GM12878 (cell line): ENCODE measurements around the gene TUFM. TPM values are rescaled to one million over a fixed set of nuclear protein-coding genes. Genes with fewer than 3 reads are reported as not detected.

ENCODE experiments used
- ATAC-seq: fragments of 200-7000 bp; cut with Tn5 transposase; 3 replicates; pipeline ENCODE4 v1.9.1; 2020; ENCODE audit warnings: mild to moderate bottlenecking, moderate library complexity
- BruUV-seq: library from RNA; stranded (reverse); fragments of 400-500 nt; replicated peaks from 2 replicates; lab custom pipeline; 2021; lab: Mats Ljungman, UMichigan
- CTCF ChIA-PET: fragments of 300-600 bp; sonication (Branson Sonifier 250); formaldehyde crosslinking; extraction: SDS; loops from one replicate; lab custom pipeline; 2021; ENCODE audit warnings: inconsistent platforms; lab: Yijun Ruan, JAX
- POLR2A ChIA-PET: fragments of 350-600 bp; formaldehyde crosslinking; extraction: SDS; loops from one replicate; lab custom pipeline; 2021; ENCODE audit warnings: inconsistent platforms; lab: Charles Lee
- RAD21 ChIA-PET: fragments of 300-600 bp; sonication (Branson Sonifier 250); formaldehyde crosslinking; loops from one replicate; lab custom pipeline; 2023; ENCODE audit warnings: antibody characterized with exemption; ENCODE audit not compliant: unreplicated experiment; lab: Charles Lee
- SMC1A ChIA-PET: fragments of 300-600 bp; sonication (Branson Sonifier 250); formaldehyde crosslinking; loops from one replicate; lab custom pipeline; 2023; ENCODE audit not compliant: unreplicated experiment, uncharacterized antibody; lab: Charles Lee
- DNase-seq: peaks from one replicate; pipeline ENCODE4 v3.0.0-alpha.2; 2011; ENCODE audit warnings: low read depth, low spot score
- FAIRE-seq: peaks from 3 replicates; lab custom pipeline; 2011; peaks lifted over from hg19 to GRCh38; lab: Jason Lieb, UNC
- H2AFZ ChIP-seq: 2 replicates; pipeline ENCODE4 v1.6.0; 2011; ENCODE audit warnings: low read depth, low read length, control low read depth; ENCODE audit not compliant: control insufficient read depth
- H3K27ac ChIP-seq: 2 replicates; pipeline ENCODE4 v1.5.1; 2011; ENCODE audit warnings: control low read depth; ENCODE audit not compliant: control insufficient read depth, insufficient read depth
- H3K27me3 ChIP-seq, 2 experiments: replicated peaks in 1 of 2; 2 replicates each; pipeline versions ENCODE4 v1.6.0 to v1.6.1; 2011; ENCODE audit warnings: low read length in 1 of 2; ENCODE audit not compliant: control insufficient read depth in 2 of 2, insufficient read depth in 2 of 2
- H3K36me3 ChIP-seq, 2 experiments: 2 replicates each; pipeline ENCODE4 v1.5.1; 2011; ENCODE audit warnings: low read length in 1 of 2; ENCODE audit not compliant: control insufficient read depth in 2 of 2, insufficient read depth in 2 of 2
- H3K4me1 ChIP-seq: 2 replicates; pipeline ENCODE4 v1.6.1; 2011; ENCODE audit warnings: mild to moderate bottlenecking, low read length, moderate library complexity, mixed read lengths; ENCODE audit not compliant: control insufficient read depth, insufficient read depth
- H3K4me2 ChIP-seq: 2 replicates; pipeline ENCODE4 v1.6.0; 2011; ENCODE audit warnings: control low read depth; ENCODE audit not compliant: control insufficient read depth, insufficient read depth
- H3K4me3 ChIP-seq: fragments of 200-600 bp; sonication (generic); 2 replicates; pipeline ENCODE4 v1.5.1; 2016
- H3K79me2 ChIP-seq: 2 replicates; pipeline ENCODE4 v1.6.0; 2011; ENCODE audit warnings: low read length; ENCODE audit not compliant: control insufficient read depth, insufficient read depth
- H3K9ac ChIP-seq: 2 replicates; pipeline ENCODE4 v1.8.0; 2011; ENCODE audit warnings: low read length, control low read depth, mixed read lengths; ENCODE audit not compliant: control insufficient read depth, insufficient read depth
- H3K9me3 ChIP-seq: replicated peaks from 3 replicates; pipeline ENCODE4 v1.5.1; 2011; ENCODE audit warnings: mild to moderate bottlenecking, low read length; ENCODE audit not compliant: control insufficient read depth, insufficient read depth
- H4K20me1 ChIP-seq: 2 replicates; pipeline ENCODE4 v1.6.0; 2011; ENCODE audit not compliant: control insufficient read depth, insufficient read depth
- POLR2A ChIP-seq: IDR thresholded peaks from 2 replicates; pipeline ENCODE4 v1.6.1; 2011; ENCODE audit warnings: low read depth, mild to moderate bottlenecking, low read length
- POLR2AphosphoS5 ChIP-seq: IDR thresholded peaks from 2 replicates; pipeline ENCODE4 v1.6.1; 2011; ENCODE audit warnings: mild to moderate bottlenecking, low read length, inconsistent platforms
- SMARCA5 ChIP-seq: fragments of 450-650 bp; IDR thresholded peaks from 2 replicates; pipeline ENCODE4 v1.6.1; 2017; ENCODE audit warnings: mild to moderate bottlenecking
- ZBTB11 ChIP-seq: fragments of 450-650 bp; formaldehyde crosslinking; IDR thresholded peaks from 2 replicates; pipeline ENCODE4 v1.5.0; 2022; ENCODE audit warnings: mild to moderate bottlenecking, missing genetic modification characterization
- WGBS: methylation state at CpG from one replicate; pipeline ENCODE4 v1.1.6; 2016; ENCODE audit warnings: low lambda C conversion rate; ENCODE audit not compliant: insufficient replicate concordance, insufficient coverage; ENCODE audit errors: missing lambda C conversion rate; 5-methylcytosine and 5-hydroxymethylcytosine counted together
- in situ Hi-C: fragments of 300-500 bp; cut with MboI; formaldehyde crosslinking; loops from 9 replicates; pipeline ENCODE4 v1.14.3; 2018; ENCODE audit warnings: mixed read lengths
- intact Hi-C: fragments of 100-400 bp; cut with micrococcal nuclease; formaldehyde crosslinking; loops from one replicate; pipeline ENCODE4 v1.14.2; 2022; ENCODE audit not compliant: unreplicated experiment
- polyA plus RNA-seq, 11 experiments: library from polyadenylated mRNA; depleted of rRNA in 4 of 11; unstranded in 6 of 11; stranded (reverse) in 5 of 11; fragments of >200 nt; fragmentation: Nextera tagmentation in 4 of 11; fragmentation: Illumina TruSeq in 1 of 11; extraction: Ambion mirVana in 4 of 11; extraction: Trizol in 1 of 11; gene quantifications; 1 replicate in 1 of 11; 2 replicates in 10 of 11; pipeline versions ENCODE4 v1.2.1 to v1.2.3, GENCODE V29; 2011 to 2016; ENCODE audit warnings: inconsistent platforms in 2 of 11, missing spikeins in 2 of 11, low read depth in 1 of 11
- total RNA-seq, 4 experiments: library from RNA; depleted of rRNA in 3 of 4; stranded (reverse); fragments of >200 nt in 3 of 4; fragmentation: Illumina TruSeq in 1 of 4; extraction: Trizol in 1 of 4; gene quantifications; 2 replicates each; pipeline versions ENCODE4 v1.2.1 to v1.2.3, GENCODE V29; 2013 to 2021
- TF ChIP-seq, protein P1 (sequence below): fragments of 450-650 bp; conservative IDR thresholded peaks from 2 replicates; pipeline ENCODE4 v1.6.1; 2017; ENCODE audit warnings: mild to moderate bottlenecking, moderate library complexity

The TUFM gene
- total and polyA plus RNA-seq, 10 of the 15 experiments (the other 5 are each of a cell fraction or from before 2014, with no cell fraction given), result 23.4 to 354 (median 182) TPM

- FAIRE-seq (no peak), ATAC-seq (no peak), DNase-seq (no peak)
- H3K9ac ChIP-seq, result no peak overlapping the region
- BruUV-seq, result no TSS peak
- POLR2A ChIA-PET, result no interaction called here
- intact Hi-C loops (no loop called here), in situ Hi-C loops (no loop called here)
- H3K36me3 ChIP-seq, result peaks cover 28 to 29% of the 10 kb centered on the region in 2 experiments
- RAD21 ChIA-PET, result no interaction called here
- H3K9me3 ChIP-seq, result no peaks in the 10 kb centered on the region
- H3K27me3 ChIP-seq, result no peaks in the 10 kb centered on the region
- WGBS, result 91% methylated on average over 1 of the region's 1 CpG
- no peak overlapping the region for H3K4me2 ChIP-seq
- H3K79me2 ChIP-seq, result peaks cover 6% of the 10 kb centered on the region
- TF ChIP-seq ZBTB11 (CRISPR knock-in tag), result no peak
- peak; percentile 73 for TF ChIP-seq POLR2AphosphoS5
- peak; percentile 41 for TF ChIP-seq POLR2A
- TF ChIP-seq, protein P1, sequence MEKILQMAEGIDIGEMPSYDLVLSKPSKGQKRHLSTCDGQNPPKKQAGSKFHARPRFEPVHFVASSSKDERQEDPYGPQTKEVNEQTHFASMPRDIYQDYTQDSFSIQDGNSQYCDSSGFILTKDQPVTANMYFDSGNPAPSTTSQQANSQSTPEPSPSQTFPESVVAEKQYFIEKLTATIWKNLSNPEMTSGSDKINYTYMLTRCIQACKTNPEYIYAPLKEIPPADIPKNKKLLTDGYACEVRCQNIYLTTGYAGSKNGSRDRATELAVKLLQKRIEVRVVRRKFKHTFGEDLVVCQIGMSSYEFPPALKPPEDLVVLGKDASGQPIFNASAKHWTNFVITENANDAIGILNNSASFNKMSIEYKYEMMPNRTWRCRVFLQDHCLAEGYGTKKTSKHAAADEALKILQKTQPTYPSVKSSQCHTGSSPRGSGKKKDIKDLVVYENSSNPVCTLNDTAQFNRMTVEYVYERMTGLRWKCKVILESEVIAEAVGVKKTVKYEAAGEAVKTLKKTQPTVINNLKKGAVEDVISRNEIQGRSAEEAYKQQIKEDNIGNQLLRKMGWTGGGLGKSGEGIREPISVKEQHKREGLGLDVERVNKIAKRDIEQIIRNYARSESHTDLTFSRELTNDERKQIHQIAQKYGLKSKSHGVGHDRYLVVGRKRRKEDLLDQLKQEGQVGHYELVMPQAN, result no peak
- TF ChIP-seq SMARCA5, result no peak
- SMC1A ChIA-PET, result no interaction called here
- H3K4me1 ChIP-seq, result peaks cover 4% of the 10 kb centered on the region
- no peaks in the 10 kb centered on the region for H4K20me1 ChIP-seq
- H2AFZ ChIP-seq, result no peak overlapping the region
- H3K4me3 ChIP-seq, result no peak overlapping the region
- CTCF ChIA-PET, result interaction anchor here (0.9 kb wide), 1 partner anchor 105 kb away, joined by 3 read pairs; no protein-coding TSS in a partner anchor
- H3K27ac ChIP-seq, result no peak overlapping the region
These were observed 6.2 kb downstream of the TUFM start for GRCh38 chr16:28839899-28840298.
